HFFc6 (cell line): Measurements from ENCODE around the gene JAKMIP1. TPM values are rescaled to one million over a fixed set of nuclear protein-coding genes. Genes with fewer than 3 reads are reported as not detected.
"Not testable (repeated sequence)": the region's sequence is repeated elsewhere in the genome, so short reads cannot be mapped to it uniquely, and the experiment has no call there.

Source experiments
- DNase-seq: peaks from one replicate; pipeline ENCODE4 v3.0.0-alpha.2; 2018
- H3K27ac Mint-ChIP-seq: 2 replicates; pipeline ENCODE4 v1.8.0; 2020; ENCODE audit warnings: mild to moderate bottlenecking, mixed read lengths
- H3K27me3 Mint-ChIP-seq: 2 replicates; pipeline ENCODE4 v1.8.0; 2021; ENCODE audit warnings: mild to moderate bottlenecking, moderate library complexity, mixed read lengths; ENCODE audit not compliant: insufficient read depth
- H3K36me3 Mint-ChIP-seq: 2 replicates; pipeline ENCODE4 v1.8.0; 2021; ENCODE audit warnings: low read depth, mixed read lengths
- H3K4me1 Mint-ChIP-seq: 2 replicates; pipeline ENCODE4 v1.8.0; 2020; ENCODE audit warnings: low read depth, mixed read lengths
- H3K4me3 Mint-ChIP-seq: 2 replicates; pipeline ENCODE4 v1.8.0; 2020; ENCODE audit warnings: mild to moderate bottlenecking, moderate library complexity, mixed read lengths
- H3K9me3 Mint-ChIP-seq: 2 replicates; pipeline ENCODE4 v1.8.0; 2020; ENCODE audit warnings: mild to moderate bottlenecking, mixed read lengths
- CTCF ChIP-seq: fragments of 200-600 bp; sonication (generic); IDR thresholded peaks from 2 replicates; pipeline ENCODE4 v1.5.0; 2021; ENCODE audit warnings: antibody characterized with exemption, mild to moderate bottlenecking
- total RNA-seq, 6 experiments: library from RNA; stranded (reverse); fragmentation: NEBNext Ultra II Directional; extraction: Animal tissue kit (Norgen Biotek cat#: 25700); gene quantifications; 2 replicates in 1 of 6; 3 replicates in 5 of 6; pipeline ENCODE4 v1.2.3, GENCODE V29; 2021

Gene JAKMIP1
- total RNA-seq, 6 experiments from 2014 or later: not detected

- no peak for DNase-seq
- Mint-ChIP-seq H3K9me3 (peaks cover 33% of the 10 kb centered on the region), H3K36me3 (no peaks in the 10 kb centered on the region), H3K27ac (no peak overlapping the region), H3K27me3 (no peaks in the 10 kb centered on the region; the same call in 1 of the 2 replicates), H3K4me1 (no peaks in the 10 kb centered on the region), H3K4me3 (no peak overlapping the region)
- no peak for TF ChIP-seq CTCF
Measured at GRCh38 chr4:6008766-6009385, 191.5 kb downstream of the JAKMIP1 start.

- no peak overlapping the region for H3K27ac Mint-ChIP-seq
- DNase-seq: no peak
- H3K4me3 Mint-ChIP-seq: no peak overlapping the region
- no peak for TF ChIP-seq CTCF
- no peaks in the 10 kb centered on the region for H3K36me3 Mint-ChIP-seq
- no peaks in the 10 kb centered on the region; the same call in 1 of the 2 replicates for H3K27me3 Mint-ChIP-seq
- H3K9me3 Mint-ChIP-seq: peaks cover 27% of the 10 kb centered on the region
- no peaks in the 10 kb centered on the region for H3K4me1 Mint-ChIP-seq
Measured at GRCh38 chr4:6008092-6008551, 192.2 kb downstream of the JAKMIP1 start.

GRCh38 chr4:6005175-6005574, 195.2 kb downstream of the JAKMIP1 start:
- H3K27ac Mint-ChIP-seq: no peak overlapping the region
- no peak for DNase-seq
- peaks cover 32% of the 10 kb centered on the region for H3K9me3 Mint-ChIP-seq
- H3K36me3 Mint-ChIP-seq: no peaks in the 10 kb centered on the region
- H3K27me3 Mint-ChIP-seq: no peaks in the 10 kb centered on the region; the same call in none of the 2 replicates
- no peak overlapping the region for H3K4me3 Mint-ChIP-seq
- TF ChIP-seq CTCF: no peak
- H3K4me1 Mint-ChIP-seq: no peaks in the 10 kb centered on the region

- H3K27ac Mint-ChIP-seq, H3K4me1 Mint-ChIP-seq, H3K4me3 Mint-ChIP-seq, DNase-seq, H3K36me3 Mint-ChIP-seq, H3K27me3 Mint-ChIP-seq: not testable (repeated sequence)
- H3K9me3 Mint-ChIP-seq: peaks cover 20% of the 10 kb centered on the region
Measured at GRCh38 chr4:6003485-6003884, 196.9 kb downstream of the JAKMIP1 start.

GRCh38 chr4:6002926-6003325, 197.4 kb downstream of the JAKMIP1 start:
- Mint-ChIP-seq H3K4me1 (no peaks in the 10 kb centered on the region), H3K27me3 (no peaks in the 10 kb centered on the region; the same call in none of the 2 replicates)
- TF ChIP-seq CTCF: no peak

GRCh38 chr4:6002492-6002833, 197.9 kb downstream of the JAKMIP1 start:
- Mint-ChIP-seq H3K27ac (no peak overlapping the region), H3K9me3 (peaks cover 17% of the 10 kb centered on the region), H3K27me3 (no peaks in the 10 kb centered on the region; the same call in none of the 2 replicates), H3K4me1 (no peaks in the 10 kb centered on the region), H3K36me3 (no peaks in the 10 kb centered on the region), H3K4me3 (no peak overlapping the region)
- TF ChIP-seq CTCF: no peak
- no peak for DNase-seq

More at GRCh38 chr4:6002926-6003325, 197.4 kb downstream of the JAKMIP1 start:
- DNase-seq: no peak
- H3K9me3 Mint-ChIP-seq: peaks cover 17% of the 10 kb centered on the region
- no peak overlapping the region for H3K4me3 Mint-ChIP-seq
- H3K36me3 Mint-ChIP-seq: no peaks in the 10 kb centered on the region
- no peak overlapping the region for H3K27ac Mint-ChIP-seq
